Neural cell (in vitro differentiated cells): ENCODE measurements around the gene ZNRF2.

Experiments
- CTCF ChIP-seq: fragments of 450-650 bp; IDR thresholded peaks from 2 replicates; pipeline ENCODE4 v1.5.1; 2014; ENCODE audit warnings: antibody characterized with exemption, mild to moderate bottlenecking, moderate library complexity; ENCODE audit not compliant: poor library complexity, severe bottlenecking
- MXI1 ChIP-seq: fragments of 450-650 bp; conservative IDR thresholded peaks from 2 replicates; pipeline ENCODE4 v1.6.1; 2014; ENCODE audit warnings: antibody characterized with exemption, mild to moderate bottlenecking; ENCODE audit not compliant: poor library complexity, severe bottlenecking

- TF ChIP-seq MXI1 (no peak), CTCF (no peak)
Observed at GRCh38 chr7:30273552-30273951, 10.8 kb upstream of the ZNRF2 start.
